Measurements from ENCODE around the gene PKD2L2. TPM values are rescaled to one million over a fixed set of nuclear protein-coding genes. Genes with fewer than 3 reads are reported as not detected.

PKD2L2 gene
- total RNA-seq, 6 donors from 2014 or later = not detected

DNA sequence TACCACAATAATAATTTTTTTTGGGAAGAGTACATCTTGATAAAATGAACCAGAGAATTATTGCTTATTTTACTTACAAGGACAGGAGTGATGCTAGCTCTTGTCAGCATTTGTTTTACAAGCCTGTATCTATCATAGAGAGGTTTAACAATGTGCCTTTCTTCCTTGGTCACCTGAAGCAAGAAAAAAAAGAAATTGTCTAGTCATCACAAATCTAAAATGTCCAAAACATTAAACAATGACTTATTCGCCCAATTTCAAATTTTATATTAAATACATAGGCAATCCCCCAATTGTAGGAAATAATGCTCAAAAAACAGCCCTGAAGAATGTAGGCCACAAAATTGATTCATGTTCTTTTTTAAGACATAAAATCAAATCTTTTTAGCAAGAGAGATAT, 56.6 kb downstream of the PKD2L2 start:
- H3K36me3 ChIP-seq = peaks cover 32 to 100% (median 66%) of the 10 kb centered on the region in 4 donors
- TF ChIP-seq POLR2A (IDR thresholded peaks at IDR 0.05) (no peak), POLR2AphosphoS5 (IDR thresholded peaks at IDR 0.05) (no peak), EP300 (IDR thresholded peaks at IDR 0.05) (no peak)
- TF ChIP-seq, protein P1, sequence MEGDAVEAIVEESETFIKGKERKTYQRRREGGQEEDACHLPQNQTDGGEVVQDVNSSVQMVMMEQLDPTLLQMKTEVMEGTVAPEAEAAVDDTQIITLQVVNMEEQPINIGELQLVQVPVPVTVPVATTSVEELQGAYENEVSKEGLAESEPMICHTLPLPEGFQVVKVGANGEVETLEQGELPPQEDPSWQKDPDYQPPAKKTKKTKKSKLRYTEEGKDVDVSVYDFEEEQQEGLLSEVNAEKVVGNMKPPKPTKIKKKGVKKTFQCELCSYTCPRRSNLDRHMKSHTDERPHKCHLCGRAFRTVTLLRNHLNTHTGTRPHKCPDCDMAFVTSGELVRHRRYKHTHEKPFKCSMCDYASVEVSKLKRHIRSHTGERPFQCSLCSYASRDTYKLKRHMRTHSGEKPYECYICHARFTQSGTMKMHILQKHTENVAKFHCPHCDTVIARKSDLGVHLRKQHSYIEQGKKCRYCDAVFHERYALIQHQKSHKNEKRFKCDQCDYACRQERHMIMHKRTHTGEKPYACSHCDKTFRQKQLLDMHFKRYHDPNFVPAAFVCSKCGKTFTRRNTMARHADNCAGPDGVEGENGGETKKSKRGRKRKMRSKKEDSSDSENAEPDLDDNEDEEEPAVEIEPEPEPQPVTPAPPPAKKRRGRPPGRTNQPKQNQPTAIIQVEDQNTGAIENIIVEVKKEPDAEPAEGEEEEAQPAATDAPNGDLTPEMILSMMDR (IDR thresholded peaks at IDR 0.05) = no peak
- WGBS, 2 donors = 95 to 98% methylated on average over 1 of the region's 1 CpG
- no peaks in the 10 kb centered on the region for H3K9me3 ChIP-seq
- ATAC-seq (ENCODE audit: low FRiP score in 2 of 2) = no peak
- no peak overlapping the region for H3K27ac ChIP-seq
- no peak for DNase-seq
- H3K4me1 ChIP-seq = no peaks in the 10 kb centered on the region
- H3K4me3 ChIP-seq = no peak overlapping the region
- H3K27me3 ChIP-seq = no peaks in the 10 kb centered on the region

DNA sequence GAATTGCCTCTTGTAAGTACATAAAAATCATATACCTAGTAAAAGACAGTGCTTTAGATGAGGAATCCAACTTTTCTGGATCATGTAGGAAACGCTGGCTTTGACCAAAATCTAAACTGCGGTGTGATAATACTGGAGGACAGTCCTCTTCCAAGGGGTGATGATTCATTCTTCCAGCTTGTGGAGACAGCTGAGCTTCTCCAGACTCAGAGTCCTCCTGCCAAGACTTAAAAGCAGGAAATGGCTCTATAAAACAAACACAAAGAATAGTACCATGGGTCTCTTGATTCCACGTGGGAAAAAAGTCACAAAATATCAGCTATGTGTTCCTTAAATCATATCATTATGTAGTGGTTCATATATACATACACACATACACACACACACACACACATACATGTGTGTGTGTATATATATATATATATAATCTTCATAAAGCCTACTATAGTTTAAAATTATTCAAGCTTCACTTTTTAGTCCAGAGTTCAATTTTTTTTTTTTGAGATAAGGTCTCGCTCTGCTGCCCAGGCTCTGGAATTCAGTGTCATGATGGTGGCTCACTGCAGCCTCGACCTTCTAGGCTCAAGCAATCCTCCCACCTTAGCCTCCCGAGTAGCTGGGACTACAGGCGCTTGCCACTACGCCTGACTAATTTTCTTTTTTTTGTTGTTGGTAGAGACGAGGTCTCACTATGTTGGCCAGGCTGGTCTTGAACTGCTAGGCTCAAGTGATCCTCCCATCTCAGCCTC, 65.0 kb downstream of the PKD2L2 start:
- DNase-seq (no peak), ATAC-seq (ENCODE audit: low FRiP score in 2 of 2) (peak in 1 of 2 donors; percentile 88)
- peak overlapping the region in 2 of 4 donors; percentile 28 to 54 for H3K27ac ChIP-seq
- peaks cover 0 to 7% (median 0%) of the 10 kb centered on the region in 4 donors for H3K4me1 ChIP-seq
- no peaks in the 10 kb centered on the region for H3K27me3 ChIP-seq
- TF ChIP-seq EP300 (IDR thresholded peaks at IDR 0.05) = no peak
- TF ChIP-seq POLR2A (IDR thresholded peaks at IDR 0.05) = no peak
- no peak for TF ChIP-seq POLR2AphosphoS5 (IDR thresholded peaks at IDR 0.05)
- TF ChIP-seq, protein P1 (IDR thresholded peaks at IDR 0.05) = no peak
- peaks cover 7 to 72% (median 25%) of the 10 kb centered on the region in 4 donors for H3K36me3 ChIP-seq
- 68 to 79% methylated on average over 9 of the region's 9 CpGs for WGBS, 2 donors
- no peak overlapping the region for H3K4me3 ChIP-seq
- H3K9me3 ChIP-seq = no peaks in the 10 kb centered on the region

DNA sequence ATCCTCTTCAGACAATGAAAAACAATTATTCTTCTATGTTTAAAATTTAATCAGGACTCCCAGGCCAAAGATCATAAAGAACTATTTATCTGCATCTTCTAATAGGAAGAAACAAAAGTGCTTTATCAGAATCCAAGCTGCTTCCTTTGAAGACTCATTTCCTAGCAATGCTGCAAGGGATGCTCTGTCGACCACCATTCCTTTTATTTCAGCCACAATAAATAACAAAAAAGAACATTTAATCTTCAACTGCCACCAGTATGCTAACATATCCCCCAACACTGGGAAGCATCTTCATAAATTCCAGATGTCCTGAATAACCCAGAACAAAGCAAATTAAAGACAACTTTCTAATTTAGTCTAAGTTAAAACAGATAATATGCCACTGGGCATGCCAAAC, 68.7 kb downstream of the PKD2L2 start:
- ATAC-seq (ENCODE audit: low FRiP score in 2 of 2) = no peak
- 50 to 57% methylated on average over 1 of the region's 1 CpG for WGBS, 2 donors
- Histone ChIP-seq H3K27ac (no peak overlapping the region), H3K27me3 (no peaks in the 10 kb centered on the region), H3K4me1 (peaks cover 0 to 7% (median 0%) of the 10 kb centered on the region in 4 donors), H3K36me3 (peaks cover 7 to 59% (median 16%) of the 10 kb centered on the region in 4 donors), H3K9me3 (no peaks in the 10 kb centered on the region), H3K4me3 (no peak overlapping the region)
- TF ChIP-seq EP300 (IDR thresholded peaks at IDR 0.05) = no peak
- no peak for TF ChIP-seq POLR2AphosphoS5 (IDR thresholded peaks at IDR 0.05)
- TF ChIP-seq, protein P1 (IDR thresholded peaks at IDR 0.05) = no peak
- TF ChIP-seq POLR2A (IDR thresholded peaks at IDR 0.05) = no peak
- no peak for DNase-seq

DNA sequence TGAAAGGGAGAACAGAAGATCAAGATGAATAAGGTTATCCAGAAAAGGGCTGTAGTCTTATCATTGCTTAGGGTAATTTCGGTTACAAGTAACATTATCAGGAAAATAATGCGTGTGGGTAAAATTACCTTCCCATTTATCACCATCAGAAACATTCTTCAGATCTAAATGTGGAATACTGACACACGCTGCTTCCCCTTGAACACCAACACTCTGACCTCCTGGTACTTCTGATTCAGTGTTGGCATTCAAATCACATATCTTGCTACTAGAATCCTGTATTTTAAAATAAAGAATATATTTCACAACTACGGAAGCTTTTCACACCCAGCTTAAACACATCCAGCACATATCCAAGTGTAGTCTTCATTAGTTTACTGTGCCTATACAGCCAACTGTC, 70.2 kb downstream of the PKD2L2 start:
- 94 to 95% methylated on average over 4 of the region's 4 CpGs for WGBS, 2 donors
- H3K27me3 ChIP-seq = no peaks in the 10 kb centered on the region
- no peak for ATAC-seq (ENCODE audit: low FRiP score in 2 of 2)
- DNase-seq = no peak
- H3K4me1 ChIP-seq = peaks cover 0 to 6% (median 0%) of the 10 kb centered on the region in 4 donors
- TF ChIP-seq EP300 (IDR thresholded peaks at IDR 0.05) (no peak), POLR2A (IDR thresholded peaks at IDR 0.05) (no peak), POLR2AphosphoS5 (IDR thresholded peaks at IDR 0.05) (no peak)
- H3K9me3 ChIP-seq = no peaks in the 10 kb centered on the region
- H3K36me3 ChIP-seq = peaks cover 3 to 51% (median 13%) of the 10 kb centered on the region in 4 donors
- no peak overlapping the region for H3K4me3 ChIP-seq
- no peak overlapping the region for H3K27ac ChIP-seq

DNA sequence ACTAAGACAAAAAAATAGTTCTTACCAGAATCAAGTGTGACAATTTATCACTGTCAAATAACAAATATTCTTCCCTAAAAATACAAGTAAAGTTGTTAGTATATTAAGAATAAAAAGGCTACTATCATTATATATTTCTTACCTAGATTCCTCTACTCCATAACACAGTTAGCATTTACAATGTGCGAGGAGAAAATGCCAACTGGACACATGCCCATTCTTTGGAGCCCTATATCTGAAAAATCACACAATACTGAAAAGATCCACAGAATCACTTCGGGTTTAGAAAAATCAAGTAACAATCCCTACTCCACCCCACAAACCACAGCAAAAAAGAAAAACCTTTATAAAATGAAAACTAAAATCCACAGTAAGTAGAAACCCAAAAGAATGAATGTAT, 70.9 kb downstream of the PKD2L2 start:
- Histone ChIP-seq H3K9me3 (no peaks in the 10 kb centered on the region), H3K27me3 (no peaks in the 10 kb centered on the region), H3K4me1 (peaks cover 0 to 3% (median 0%) of the 10 kb centered on the region in 4 donors), H3K4me3 (no peak overlapping the region), H3K27ac (no peak overlapping the region), H3K36me3 (peaks cover 3 to 57% (median 13%) of the 10 kb centered on the region in 4 donors)
- no peak for ATAC-seq (ENCODE audit: low FRiP score in 2 of 2)
- no peak for DNase-seq
- TF ChIP-seq, protein P1 (IDR thresholded peaks at IDR 0.05) = no peak
- no peak for TF ChIP-seq POLR2A (IDR thresholded peaks at IDR 0.05)
- TF ChIP-seq EP300 (IDR thresholded peaks at IDR 0.05) = no peak
- TF ChIP-seq POLR2AphosphoS5 (IDR thresholded peaks at IDR 0.05) = no peak
- 82 to 87% methylated on average over 2 of the region's 2 CpGs for WGBS, 2 donors

Data from upper lobe of left lung (tissue), 6 donors.